Type B pancreatic cell (in vitro differentiated cells): ENCODE measurements around the gene UNC5C. TPM values are rescaled to one million over a fixed set of nuclear protein-coding genes. Genes with fewer than 3 reads are reported as not detected.

ENCODE experiments used
- DNase-seq: peaks from one replicate; pipeline ENCODE4 v3.0.0; 2021; ENCODE audit warnings: mixed read lengths; ENCODE audit not compliant: unreplicated experiment; ENCODE audit errors: extremely low spot score
- H3K27ac Mint-ChIP-seq: 2 replicates; pipeline ENCODE4 v1.8.0; 2021; ENCODE audit warnings: mild to moderate bottlenecking, mixed read lengths
- H3K27me3 Mint-ChIP-seq: 2 replicates; pipeline ENCODE4 v1.8.0; 2021; ENCODE audit warnings: mixed read lengths
- H3K36me3 Mint-ChIP-seq: 2 replicates; pipeline ENCODE4 v1.8.0; 2021; ENCODE audit warnings: mixed read lengths
- H3K4me1 Mint-ChIP-seq: one replicate; pipeline ENCODE4 v1.8.0; 2021; ENCODE audit warnings: mixed read lengths; ENCODE audit not compliant: unreplicated experiment
- H3K4me3 Mint-ChIP-seq: 2 replicates; pipeline ENCODE4 v1.8.0; 2021; ENCODE audit warnings: mild to moderate bottlenecking, mixed read lengths
- H3K9me3 Mint-ChIP-seq: 2 replicates; pipeline ENCODE4 v1.8.0; 2021; ENCODE audit warnings: mixed read lengths
- CTCF ChIP-seq: fragments of 200-600 bp; sonication (generic); conservative IDR thresholded peaks from 2 replicates; pipeline ENCODE4 v1.5.0; 2021; ENCODE audit warnings: antibody characterized with exemption, mild to moderate bottlenecking
- total RNA-seq: library from RNA; stranded (reverse); gene quantifications from 2 replicates; pipeline ENCODE4 v1.2.1, GENCODE V29; 2021; ENCODE audit warnings: low replicate concordance

UNC5C gene
- total RNA-seq, 1 donor from 2014 or later = 95.0 TPM

- peaks cover 15% of the 10 kb centered on the region for H3K36me3 Mint-ChIP-seq
- no peak overlapping the region for H3K27ac Mint-ChIP-seq
- no peaks in the 10 kb centered on the region for H3K9me3 Mint-ChIP-seq
- DNase-seq = no peak
- peaks cover 18% of the 10 kb centered on the region for H3K27me3 Mint-ChIP-seq
- peaks cover 51% of the 10 kb centered on the region for H3K4me1 Mint-ChIP-seq
- TF ChIP-seq CTCF = no peak
- peak overlapping the region; percentile 71 for H3K4me3 Mint-ChIP-seq
Observed at GRCh38 chr4:95540227-95540626, 8.5 kb downstream of the UNC5C start.

GRCh38 chr4:95539106-95539505 lies 9.7 kb downstream of the UNC5C start:
- Mint-ChIP-seq H3K4me1 (peaks cover 42% of the 10 kb centered on the region), H3K36me3 (peaks cover 9% of the 10 kb centered on the region), H3K4me3 (peak overlapping the region; percentile 66), H3K27ac (peak overlapping the region; percentile 39), H3K9me3 (no peaks in the 10 kb centered on the region), H3K27me3 (peaks cover 10% of the 10 kb centered on the region)
- TF ChIP-seq CTCF = no peak
- DNase-seq = no peak

- no peak overlapping the region for H3K27ac Mint-ChIP-seq
- H3K27me3 Mint-ChIP-seq = peaks cover 7% of the 10 kb centered on the region
- TF ChIP-seq CTCF = no peak
- H3K4me1 Mint-ChIP-seq = peaks cover 41% of the 10 kb centered on the region
- DNase-seq = no peak
- peaks cover 10% of the 10 kb centered on the region for H3K36me3 Mint-ChIP-seq
- H3K4me3 Mint-ChIP-seq = peak overlapping the region; percentile 22
- no peaks in the 10 kb centered on the region for H3K9me3 Mint-ChIP-seq
Observed at GRCh38 chr4:95537863-95538488, 10.8 kb downstream of the UNC5C start.

GRCh38 chr4:95537191-95537590 lies 11.6 kb downstream of the UNC5C start:
- peaks cover 4% of the 10 kb centered on the region for H3K9me3 Mint-ChIP-seq
- H3K4me3 Mint-ChIP-seq = peak overlapping the region; percentile 13

GRCh38 chr4:95536650-95537049 lies 12.1 kb downstream of the UNC5C start:
- DNase-seq = no peak
- no peak for TF ChIP-seq CTCF
- peaks cover 42% of the 10 kb centered on the region for H3K4me1 Mint-ChIP-seq

More at GRCh38 chr4:95537191-95537590, 11.6 kb downstream of the UNC5C start:
- no peak overlapping the region for H3K27ac Mint-ChIP-seq
- H3K27me3 Mint-ChIP-seq = peaks cover 5% of the 10 kb centered on the region
- TF ChIP-seq CTCF = no peak
- H3K36me3 Mint-ChIP-seq = peaks cover 11% of the 10 kb centered on the region
- H3K4me1 Mint-ChIP-seq = peaks cover 41% of the 10 kb centered on the region
- no peak for DNase-seq

More at GRCh38 chr4:95536650-95537049, 12.1 kb downstream of the UNC5C start:
- peaks cover 5% of the 10 kb centered on the region for H3K27me3 Mint-ChIP-seq
- peaks cover 15% of the 10 kb centered on the region for H3K36me3 Mint-ChIP-seq
- H3K4me3 Mint-ChIP-seq = no peak overlapping the region
- no peak overlapping the region for H3K27ac Mint-ChIP-seq
- peaks cover 4% of the 10 kb centered on the region for H3K9me3 Mint-ChIP-seq
